ENCODE results near the gene DCUN1D2. TPM values are rescaled to one million over a fixed set of nuclear protein-coding genes. Genes with fewer than 3 reads are reported as not detected.

DCUN1D2 gene
- total RNA-seq, 1 experiment from 2014 or later, result 33.0 TPM

- POLR2A ChIA-PET (ENCODE audit: unreplicated experiment), result interaction anchor here (0.5 to 0.6 kb wide), 2 partner anchors 28 to 54 kb away, joined by 3 to 4 read pairs; no protein-coding TSS in a partner anchor
- no peak for DNase-seq
- Histone ChIP-seq H4K20me1 (ENCODE audit: insufficient read depth) (no peaks in the 10 kb centered on the region), H3K9me3 (ENCODE audit: insufficient read depth, low read depth) (no peaks in the 10 kb centered on the region), H3K4me3 (no peak overlapping the region), H3F3A (ENCODE audit: insufficient read depth, low read depth) (peaks cover 38% of the 10 kb centered on the region), H2AFZ (no peak overlapping the region), H3K4me2 (peak overlapping the region; percentile 65), H3K27me3 (ENCODE audit: insufficient read depth, low read depth) (no peaks in the 10 kb centered on the region), H3K27ac (no peak overlapping the region), H3K79me2 (ENCODE audit: low read depth) (no peaks in the 10 kb centered on the region; the same call in 1 of the 2 replicates), H3K9me2 (ENCODE audit: insufficient read depth) (no peaks in the 10 kb centered on the region), H3K36me3 (ENCODE audit: low read depth) (peaks cover 12% of the 10 kb centered on the region; the same call in 1 of the 2 replicates), H3K4me1 (replicated peaks; ENCODE audit: insufficient read depth) (peaks cover 43% of the 10 kb centered on the region)
- no TSS peak for BruUV-seq (replicated peaks)
- no peak for TF ChIP-seq EZH2 (IDR thresholded peaks at IDR 0.05; ENCODE audit: low read depth)
- TF ChIP-seq, protein P1, sequence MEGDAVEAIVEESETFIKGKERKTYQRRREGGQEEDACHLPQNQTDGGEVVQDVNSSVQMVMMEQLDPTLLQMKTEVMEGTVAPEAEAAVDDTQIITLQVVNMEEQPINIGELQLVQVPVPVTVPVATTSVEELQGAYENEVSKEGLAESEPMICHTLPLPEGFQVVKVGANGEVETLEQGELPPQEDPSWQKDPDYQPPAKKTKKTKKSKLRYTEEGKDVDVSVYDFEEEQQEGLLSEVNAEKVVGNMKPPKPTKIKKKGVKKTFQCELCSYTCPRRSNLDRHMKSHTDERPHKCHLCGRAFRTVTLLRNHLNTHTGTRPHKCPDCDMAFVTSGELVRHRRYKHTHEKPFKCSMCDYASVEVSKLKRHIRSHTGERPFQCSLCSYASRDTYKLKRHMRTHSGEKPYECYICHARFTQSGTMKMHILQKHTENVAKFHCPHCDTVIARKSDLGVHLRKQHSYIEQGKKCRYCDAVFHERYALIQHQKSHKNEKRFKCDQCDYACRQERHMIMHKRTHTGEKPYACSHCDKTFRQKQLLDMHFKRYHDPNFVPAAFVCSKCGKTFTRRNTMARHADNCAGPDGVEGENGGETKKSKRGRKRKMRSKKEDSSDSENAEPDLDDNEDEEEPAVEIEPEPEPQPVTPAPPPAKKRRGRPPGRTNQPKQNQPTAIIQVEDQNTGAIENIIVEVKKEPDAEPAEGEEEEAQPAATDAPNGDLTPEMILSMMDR (conservative IDR thresholded peaks at IDR 0.05), result no peak
- intact Hi-C loops (cut with micrococcal nuclease; ENCODE audit: unreplicated experiment), result no loop called here
- CTCF ChIA-PET, result interaction anchor here (0.6 kb wide), 1 partner anchor 18 kb away, joined by 16 read pairs; no protein-coding TSS in a partner anchor
Observed at GRCh38 chr13:113531041-113531873, 40.7 kb upstream of the DCUN1D2 start.

- H3K27me3 ChIP-seq (ENCODE audit: insufficient read depth, low read depth), result no peaks in the 10 kb centered on the region
- H3K9me3 ChIP-seq (ENCODE audit: insufficient read depth, low read depth), result no peaks in the 10 kb centered on the region
- peaks cover 28% of the 10 kb centered on the region for H3K4me1 ChIP-seq (replicated peaks; ENCODE audit: insufficient read depth)
- H2AFZ ChIP-seq, result no peak overlapping the region
- no peak overlapping the region for H3K4me3 ChIP-seq
- peaks cover 19% of the 10 kb centered on the region for H3K36me3 ChIP-seq (ENCODE audit: low read depth)
- DNase-seq, result no peak
- no peak for TF ChIP-seq EZH2 (IDR thresholded peaks at IDR 0.05; ENCODE audit: low read depth)
- TF ChIP-seq, protein P1 (conservative IDR thresholded peaks at IDR 0.05), result no peak
- H3K4me2 ChIP-seq, result no peak overlapping the region
- no peak overlapping the region for H3K27ac ChIP-seq
- intact Hi-C loops (cut with micrococcal nuclease; ENCODE audit: unreplicated experiment), result no loop called here
- ChIA-PET POLR2A (ENCODE audit: unreplicated experiment) (no interaction called here), CTCF (no interaction called here)
- no peaks in the 10 kb centered on the region for H4K20me1 ChIP-seq (ENCODE audit: insufficient read depth)
- no TSS peak for BruUV-seq (replicated peaks)
- H3K9me2 ChIP-seq (ENCODE audit: insufficient read depth), result no peaks in the 10 kb centered on the region
- peaks cover 3% of the 10 kb centered on the region; the same call in 1 of the 2 replicates for H3K79me2 ChIP-seq (ENCODE audit: low read depth)
- H3F3A ChIP-seq (ENCODE audit: insufficient read depth, low read depth), result peaks cover 27% of the 10 kb centered on the region
Observed at GRCh38 chr13:113528813-113529180, 38.3 kb upstream of the DCUN1D2 start.

DNA sequence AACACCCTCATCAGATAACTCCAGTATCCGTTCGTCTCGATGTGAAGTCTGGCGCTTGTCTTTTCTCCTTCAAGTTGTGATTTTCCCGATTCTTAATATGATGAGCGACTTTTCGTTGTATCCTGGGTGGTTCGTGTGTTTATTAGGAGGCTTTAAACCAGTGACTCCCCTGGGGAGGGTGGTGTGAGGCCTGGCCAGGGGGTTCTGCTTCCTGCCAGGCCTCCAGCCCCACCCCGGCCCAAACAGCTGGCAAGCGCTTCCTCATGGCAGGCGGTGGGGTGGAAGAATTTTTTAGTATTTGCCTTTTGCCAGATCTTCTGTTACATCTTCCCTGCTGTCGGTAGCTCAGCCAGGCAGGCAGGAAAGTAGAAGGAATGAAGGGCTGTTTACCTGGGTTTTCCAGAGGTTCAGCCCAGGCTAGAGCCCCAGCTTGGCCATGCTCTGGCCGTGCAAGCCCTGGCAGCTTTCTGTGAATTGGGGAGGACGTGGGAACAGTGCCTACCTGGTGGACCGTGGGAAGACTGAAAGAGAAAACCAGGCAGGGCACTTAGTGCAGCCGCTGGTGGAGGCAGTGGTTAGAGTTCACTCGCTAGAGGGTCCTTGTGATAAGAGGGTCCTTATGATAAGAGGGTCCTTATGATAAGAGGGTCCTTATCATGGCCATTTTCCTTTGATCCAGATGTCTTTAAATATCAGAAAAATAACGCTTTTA lies 37.7 kb upstream of the DCUN1D2 start:
- Histone ChIP-seq H3K9me2 (ENCODE audit: insufficient read depth) (no peaks in the 10 kb centered on the region), H3K4me2 (no peak overlapping the region), H3K4me1 (replicated peaks; ENCODE audit: insufficient read depth) (peaks cover 26% of the 10 kb centered on the region), H3K27me3 (ENCODE audit: insufficient read depth, low read depth) (no peaks in the 10 kb centered on the region), H2AFZ (no peak overlapping the region), H3K9me3 (ENCODE audit: insufficient read depth, low read depth) (no peaks in the 10 kb centered on the region), H3K36me3 (ENCODE audit: low read depth) (peaks cover 19% of the 10 kb centered on the region), H4K20me1 (ENCODE audit: insufficient read depth) (no peaks in the 10 kb centered on the region), H3K27ac (no peak overlapping the region), H3K79me2 (ENCODE audit: low read depth) (peaks cover 3% of the 10 kb centered on the region; the same call in 1 of the 2 replicates), H3K4me3 (no peak overlapping the region), H3F3A (ENCODE audit: insufficient read depth, low read depth) (peaks cover 29% of the 10 kb centered on the region)
- no peak for DNase-seq
- BruUV-seq (replicated peaks), result no TSS peak
- CTCF ChIA-PET, result no interaction called here
- intact Hi-C loops (cut with micrococcal nuclease; ENCODE audit: unreplicated experiment), result no loop called here
- no peak for TF ChIP-seq EZH2 (IDR thresholded peaks at IDR 0.05; ENCODE audit: low read depth)
- TF ChIP-seq, protein P1 (conservative IDR thresholded peaks at IDR 0.05), result no peak
- POLR2A ChIA-PET (ENCODE audit: unreplicated experiment), result no interaction called here
